Muscle of leg (tissue), 11 donors: ENCODE measurements around the gene WFDC5. TPM values are rescaled to one million over a fixed set of nuclear protein-coding genes. Genes with fewer than 3 reads are reported as not detected.
"Not testable (repeated sequence)": the region's sequence is repeated elsewhere in the genome, so short reads cannot be mapped to it uniquely, and the experiment has no call there.

Source experiments
- DNase-seq: peaks from one replicate; pipeline ENCODE4 v3.0.0; 2013
- H3K27ac ChIP-seq: one replicate; pipeline ENCODE4 v1.5.1; 2013; ENCODE audit warnings: mild to moderate bottlenecking, low read length, control low read depth
- H3K27me3 ChIP-seq: one replicate; pipeline ENCODE4 v1.6.1; 2013; ENCODE audit warnings: low read length; ENCODE audit not compliant: control insufficient read depth, insufficient read depth
- H3K36me3 ChIP-seq: one replicate; pipeline ENCODE4 v1.6.1; 2013; ENCODE audit warnings: low read length; ENCODE audit not compliant: control insufficient read depth, insufficient read depth
- H3K4me1 ChIP-seq: one replicate; pipeline ENCODE4 v1.6.1; 2013; ENCODE audit warnings: low read length; ENCODE audit not compliant: control insufficient read depth, insufficient read depth
- H3K4me3 ChIP-seq: one replicate; pipeline ENCODE4 v1.5.1; 2013; ENCODE audit warnings: low read length, control low read depth
- H3K9me3 ChIP-seq: replicated peaks from 2 replicates; pipeline ENCODE4 v1.6.1; 2013; ENCODE audit warnings: low read depth, low read length; ENCODE audit not compliant: control insufficient read depth
- WGBS: methylation state at CpG from one replicate; pipeline ENCODE4 v1.1.5; 2013; ENCODE audit warnings: missing lambda C conversion rate; ENCODE audit not compliant: insufficient coverage; 5-methylcytosine and 5-hydroxymethylcytosine counted together
- polyA plus RNA-seq, 8 donors: library from polyadenylated mRNA; unstranded; fragments of 120-200 nt; gene quantifications; one replicate each; pipeline versions ENCODE4 v1.2.1 to v1.2.3, GENCODE V29; 2013; ENCODE audit warnings: inconsistent platforms in 1 of 8, low replicate concordance in 1 of 8; ENCODE audit not compliant: insufficient read length in 8 of 8, insufficient read depth in 1 of 8
- total RNA-seq: library from RNA; stranded (reverse); fragments of 120-200 nt; gene quantifications from one replicate; pipeline ENCODE4 v1.2.4, GENCODE V29; 2013

The WFDC5 gene
- total and polyA plus RNA-seq, 9 donors: 0.32 TPM; not detected in 8

DNA sequence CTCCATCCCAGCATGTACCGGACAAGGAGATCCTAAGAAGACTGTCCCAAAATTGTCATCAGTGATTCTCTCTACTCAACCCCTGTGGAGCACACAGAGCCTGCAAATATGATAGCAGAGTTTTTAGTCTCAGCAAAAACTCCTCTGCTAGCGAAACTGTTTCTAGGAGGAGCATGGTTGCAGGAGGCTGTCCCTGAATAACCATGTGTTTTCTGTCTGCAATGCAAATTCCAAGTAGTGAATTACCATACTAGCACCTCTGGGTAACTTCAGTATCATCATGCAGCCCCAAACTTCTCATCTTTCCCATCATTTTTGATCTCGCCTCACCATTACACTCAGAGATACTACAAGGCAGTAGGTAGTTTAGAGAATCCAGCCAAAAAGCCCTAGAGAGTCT is 34.1 kb upstream of the WFDC5 start:
- Histone ChIP-seq H3K36me3 (no peaks in the 10 kb centered on the region), H3K27me3 (no peaks in the 10 kb centered on the region), H3K9me3 (no peaks in the 10 kb centered on the region), H3K27ac (no peak overlapping the region), H3K4me3 (no peak overlapping the region), H3K4me1 (no peaks in the 10 kb centered on the region)
- no CpG with 5 or more reads among the region's 3 CpGs for WGBS
- DNase-seq: no peak

DNA sequence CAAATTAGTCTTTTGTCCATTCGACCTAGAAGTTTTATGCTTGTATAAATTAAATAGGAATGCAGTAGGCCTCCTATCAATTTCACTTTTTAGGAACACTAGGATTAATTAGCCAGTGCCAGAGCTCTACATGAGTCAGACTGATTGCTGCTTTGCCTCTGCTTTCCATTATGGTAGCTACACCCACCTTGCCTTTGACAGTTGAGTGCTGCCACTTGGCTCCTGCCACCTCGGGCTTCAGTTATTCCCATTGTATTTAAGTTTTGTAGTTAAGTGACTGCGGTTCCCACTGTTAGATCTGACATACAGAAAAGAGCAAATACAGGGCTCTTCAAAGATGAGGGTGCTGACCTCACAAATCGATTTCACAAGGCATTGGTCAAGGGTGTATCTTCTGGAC is 25.9 kb upstream of the WFDC5 start:
- no peak for DNase-seq
- H3K4me1 ChIP-seq: no peaks in the 10 kb centered on the region
- H3K4me3 ChIP-seq: no peak overlapping the region
- no peaks in the 10 kb centered on the region for H3K9me3 ChIP-seq
- H3K27me3 ChIP-seq: peaks cover 3% of the 10 kb centered on the region
- no peak overlapping the region for H3K27ac ChIP-seq
- no peaks in the 10 kb centered on the region for H3K36me3 ChIP-seq
- no CpG with 5 or more reads among the region's 4 CpGs for WGBS

DNA sequence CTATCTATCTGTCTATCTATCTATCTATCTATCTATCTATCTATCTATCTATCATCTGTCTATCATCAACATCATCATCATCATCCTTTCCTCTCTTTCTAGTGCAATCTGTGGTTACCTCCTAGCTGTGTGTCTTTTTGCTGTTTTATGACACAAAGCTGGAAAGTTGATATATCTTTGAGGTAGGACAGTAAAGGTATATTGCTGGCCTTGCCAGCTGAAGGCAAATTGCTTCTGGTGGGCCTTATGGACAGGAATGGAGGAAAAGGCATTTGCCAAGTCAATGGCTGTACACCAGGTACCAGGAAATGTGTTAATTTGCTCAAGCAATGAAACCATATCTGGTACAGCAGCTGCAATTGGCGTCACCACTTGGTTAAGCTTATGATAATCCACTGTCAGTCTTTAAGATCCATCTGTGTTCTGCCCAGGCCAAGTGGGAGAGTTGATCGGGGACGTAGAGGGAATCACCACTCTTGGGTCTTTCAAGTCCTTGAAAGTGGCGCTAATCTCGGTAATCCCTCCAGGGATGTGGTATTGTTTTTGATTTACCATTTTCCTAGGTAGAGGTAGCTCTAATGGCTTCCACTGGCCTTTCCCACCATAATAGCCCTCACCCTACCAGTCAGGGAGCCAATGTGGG is 24.9 kb upstream of the WFDC5 start:
- H3K36me3 ChIP-seq, H3K4me1 ChIP-seq, H3K4me3 ChIP-seq, DNase-seq, H3K27ac ChIP-seq, H3K9me3 ChIP-seq: not testable (repeated sequence)
- WGBS: 88% methylated on average over 3 of the region's 5 CpGs
- H3K27me3 ChIP-seq: peaks cover 11% of the 10 kb centered on the region

DNA sequence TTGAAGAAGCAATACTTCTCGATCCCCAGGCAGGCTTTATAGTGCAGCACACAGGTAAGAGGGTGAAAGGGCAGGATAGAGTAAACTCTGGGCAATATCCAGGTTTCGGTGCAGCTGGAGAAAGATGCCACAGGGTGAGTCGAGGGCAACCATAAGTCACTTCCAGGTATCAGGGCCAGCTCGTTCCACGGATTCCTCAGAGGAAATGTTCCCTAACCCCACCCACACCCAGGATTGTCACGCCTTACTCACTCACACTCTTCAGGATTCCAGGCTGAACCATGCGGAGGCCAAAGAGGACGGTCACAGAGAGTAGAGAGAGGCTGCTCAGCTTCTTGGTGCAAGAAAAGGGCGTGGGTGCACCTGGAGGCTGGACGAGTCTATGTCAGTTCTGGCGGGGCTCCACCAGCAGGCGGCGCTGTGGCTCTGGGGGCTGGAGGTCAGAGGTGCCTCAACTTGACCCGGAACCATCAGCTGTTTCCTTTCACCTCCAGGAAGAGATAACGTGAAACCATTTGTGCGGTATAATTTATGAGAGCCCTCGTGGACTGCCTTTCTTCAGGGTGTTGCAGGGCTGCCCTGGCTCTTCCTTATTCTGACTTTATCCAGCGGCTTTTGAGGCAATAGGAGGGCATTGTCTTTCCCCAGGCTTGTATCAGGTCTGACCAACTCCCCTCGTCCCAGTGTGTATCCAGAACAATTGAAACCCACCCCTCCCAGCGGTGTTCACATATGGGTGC is 23.8 kb upstream of the WFDC5 start:
- no peak overlapping the region for H3K27ac ChIP-seq
- no peaks in the 10 kb centered on the region for H3K4me1 ChIP-seq
- no peaks in the 10 kb centered on the region for H3K36me3 ChIP-seq
- peaks cover 11% of the 10 kb centered on the region for H3K27me3 ChIP-seq
- 22% methylated on average over 12 of the region's 20 CpGs for WGBS
- H3K9me3 ChIP-seq: no peaks in the 10 kb centered on the region
- no peak overlapping the region for H3K4me3 ChIP-seq
- no peak for DNase-seq

DNA sequence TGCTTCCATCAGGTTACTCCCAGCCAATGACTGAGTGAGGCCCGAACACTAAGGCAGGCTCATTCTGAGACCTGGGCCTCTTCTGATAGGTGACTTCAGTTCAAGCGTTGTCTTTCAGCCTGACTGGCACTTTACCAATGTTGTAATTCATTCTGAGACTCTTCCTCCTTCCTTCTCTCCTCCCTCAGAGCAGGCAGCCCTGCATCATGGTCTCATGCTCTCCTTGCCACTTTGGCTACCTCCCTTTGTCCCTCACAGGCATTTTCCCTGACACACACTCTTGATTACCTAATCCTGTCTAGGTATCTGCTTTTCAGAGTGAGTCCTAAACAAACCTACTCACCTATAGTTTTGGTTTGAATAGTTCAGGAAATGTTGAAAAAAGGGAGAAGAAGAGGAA is 21.9 kb upstream of the WFDC5 start:
- WGBS: 76% methylated on average over 1 of the region's 2 CpGs
- no peak overlapping the region for H3K27ac ChIP-seq
- no peaks in the 10 kb centered on the region for H3K36me3 ChIP-seq
- H3K9me3 ChIP-seq: no peaks in the 10 kb centered on the region
- H3K4me1 ChIP-seq: no peaks in the 10 kb centered on the region
- no peak overlapping the region for H3K4me3 ChIP-seq
- DNase-seq: no peak
- peaks cover 11% of the 10 kb centered on the region for H3K27me3 ChIP-seq

DNA sequence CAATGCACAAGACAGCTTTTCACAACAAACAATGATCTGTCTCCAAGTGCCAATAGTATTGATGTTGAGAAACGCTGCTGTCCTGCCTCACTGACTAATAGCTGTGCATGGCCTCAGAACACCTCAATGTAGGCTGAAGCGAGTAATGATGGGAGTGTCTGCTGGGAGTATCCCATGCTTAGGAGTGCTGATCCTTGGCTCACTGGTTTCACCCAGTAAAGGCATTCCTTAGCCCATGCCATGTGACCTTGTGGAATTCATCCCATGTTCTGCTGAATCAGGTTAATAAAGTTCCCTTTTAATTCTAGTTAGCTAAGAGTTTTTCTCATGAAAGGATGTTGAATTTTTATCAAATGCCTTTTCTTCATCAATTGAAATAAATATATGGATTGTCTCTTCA is 13.1 kb upstream of the WFDC5 start:
- H3K36me3 ChIP-seq: no peaks in the 10 kb centered on the region
- no peak for DNase-seq
- no peak overlapping the region for H3K27ac ChIP-seq
- no peak overlapping the region for H3K4me3 ChIP-seq
- H3K4me1 ChIP-seq: no peaks in the 10 kb centered on the region
- peaks cover 8% of the 10 kb centered on the region for H3K27me3 ChIP-seq
- 80% methylated on average over 1 of the region's 2 CpGs for WGBS
- H3K9me3 ChIP-seq: no peaks in the 10 kb centered on the region

DNA sequence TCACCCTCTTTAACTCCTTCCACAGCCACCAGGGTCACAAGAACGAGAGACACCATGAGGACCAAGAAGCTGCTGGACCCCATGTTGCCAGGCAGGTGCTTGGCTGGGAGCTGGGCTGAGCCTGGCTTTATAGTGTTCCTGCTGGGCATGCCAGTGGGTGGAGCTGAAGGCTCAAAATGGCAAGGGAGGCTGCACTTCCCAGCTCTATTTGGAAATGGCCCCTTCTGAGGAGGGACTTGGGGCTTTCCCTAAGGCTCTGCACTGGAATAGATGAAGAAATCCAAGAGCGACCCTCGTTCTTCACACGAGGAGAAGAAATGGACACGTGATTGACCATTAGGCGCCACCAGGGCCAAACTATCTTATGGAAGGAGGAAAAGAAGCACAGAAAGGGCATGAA is 9.4 kb upstream of the WFDC5 start, which contains the start of gene WFDC12:
WFDC12 (minus strand) TSS at position 101 of the 400 bp plus-strand sequence; CDS start at position 83, 18 bp downstream.
- Histone ChIP-seq H3K4me1 (no peaks in the 10 kb centered on the region), H3K4me3 (no peak within 1 kb of the TSS), H3K27ac (no peak within 1 kb of the TSS), H3K9me3 (no peaks in the 10 kb centered on the region), H3K36me3 (no peaks in the 10 kb centered on the region), H3K27me3 (peaks cover 8% of the 10 kb centered on the region)
- 87% methylated on average over 6 of the region's 6 CpGs for WGBS
- DNase-seq: no peak

DNA sequence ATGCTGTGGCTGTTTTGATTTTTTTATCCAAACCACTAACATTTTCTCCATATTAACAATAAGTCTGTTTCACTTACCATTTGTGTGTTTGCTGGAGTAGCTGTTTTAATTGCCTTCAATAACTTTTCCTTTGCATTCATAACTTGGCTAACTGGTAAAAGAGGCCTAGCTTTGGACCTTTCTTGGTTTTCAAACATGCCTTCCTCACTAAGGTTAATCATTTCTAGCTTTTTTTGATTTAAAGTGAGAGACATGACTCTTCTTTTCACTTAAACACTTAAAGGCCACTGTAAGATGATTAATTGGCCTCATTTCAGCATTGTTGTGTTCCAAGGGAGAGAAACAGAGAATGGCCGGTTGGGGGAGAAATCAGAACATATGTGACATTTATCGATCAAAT is 6.4 kb upstream of the WFDC5 start:
- peaks cover 8% of the 10 kb centered on the region for H3K27me3 ChIP-seq
- no peak overlapping the region for H3K4me3 ChIP-seq
- H3K36me3 ChIP-seq: no peaks in the 10 kb centered on the region
- no peak overlapping the region for H3K27ac ChIP-seq
- no peak for DNase-seq
- WGBS: no CpG with 5 or more reads among the region's 2 CpGs
- no peaks in the 10 kb centered on the region for H3K4me1 ChIP-seq
- no peaks in the 10 kb centered on the region for H3K9me3 ChIP-seq

DNA sequence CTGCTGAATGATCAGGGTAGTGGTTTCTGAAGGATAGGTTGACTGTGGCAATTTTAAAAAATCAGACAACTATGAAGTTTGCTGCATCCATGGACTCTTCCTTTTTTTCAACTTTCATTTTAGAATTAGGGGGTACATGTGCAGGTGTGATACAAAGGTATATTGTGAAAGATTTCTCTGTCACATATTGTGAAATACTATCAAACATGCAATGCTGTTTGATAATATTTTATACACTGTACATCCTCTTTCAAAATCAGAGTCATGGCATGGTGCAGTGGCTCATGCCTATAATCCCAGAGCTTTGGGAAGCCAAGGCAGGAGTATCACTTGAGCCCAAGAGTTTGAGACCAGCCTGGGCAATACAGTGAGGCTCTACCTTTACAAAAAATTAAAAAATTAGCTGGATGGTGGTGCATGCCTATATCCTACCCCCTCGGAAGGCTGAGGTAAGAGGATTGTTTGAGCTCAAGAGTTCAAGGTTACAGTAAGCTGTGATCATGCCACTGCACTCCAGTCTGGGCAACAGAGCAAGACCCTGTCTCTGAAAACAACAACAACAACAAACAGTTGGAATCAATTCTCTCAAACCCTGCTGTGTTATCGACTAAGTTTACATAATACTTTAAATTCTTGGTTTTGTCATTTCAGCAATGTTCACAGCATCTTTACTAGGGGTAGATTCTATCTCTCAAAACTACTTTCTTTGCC is 4.7 kb upstream of the WFDC5 start:
- no peaks in the 10 kb centered on the region for H3K4me1 ChIP-seq
- no peak for DNase-seq
- no peaks in the 10 kb centered on the region for H3K36me3 ChIP-seq
- peaks cover 15% of the 10 kb centered on the region for H3K27me3 ChIP-seq
- H3K27ac ChIP-seq: no peak overlapping the region
- H3K9me3 ChIP-seq: no peaks in the 10 kb centered on the region
- no CpG with 5 or more reads among the region's 2 CpGs for WGBS
- no peak overlapping the region for H3K4me3 ChIP-seq

DNA sequence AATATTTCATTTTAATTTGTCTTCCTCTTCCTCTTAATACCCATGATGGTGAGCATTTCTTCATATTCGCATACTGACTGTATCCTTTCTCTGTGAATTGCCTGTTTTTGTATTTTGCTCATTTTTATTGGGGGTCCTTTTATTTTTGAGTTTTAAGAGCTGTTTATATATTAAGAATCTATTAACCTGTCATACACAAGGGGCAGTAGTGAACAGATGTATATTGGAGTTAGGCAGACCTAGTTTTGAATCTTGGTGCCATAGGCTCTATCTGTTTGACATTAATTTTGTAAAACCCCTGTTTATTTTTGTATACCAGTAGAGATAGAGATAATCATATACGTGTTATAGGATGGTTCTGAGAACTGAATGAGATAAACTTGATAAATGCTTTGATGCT is 3.1 kb upstream of the WFDC5 start:
- no peak for DNase-seq
- Histone ChIP-seq H3K4me3 (no peak overlapping the region), H3K27me3 (peaks cover 15% of the 10 kb centered on the region), H3K4me1 (no peaks in the 10 kb centered on the region), H3K9me3 (no peaks in the 10 kb centered on the region), H3K36me3 (no peaks in the 10 kb centered on the region), H3K27ac (no peak overlapping the region)
- WGBS: no CpG with 5 or more reads among the region's 2 CpGs
